GM12878 (cell line): ENCODE measurements around the gene CHERP. TPM values are rescaled to one million over a fixed set of nuclear protein-coding genes. Genes with fewer than 3 reads are reported as not detected.

Source experiments
- ATAC-seq: fragments of 200-7000 bp; cut with Tn5 transposase; 3 replicates; pipeline ENCODE4 v1.9.1; 2020; ENCODE audit warnings: mild to moderate bottlenecking, moderate library complexity
- BruUV-seq: library from RNA; stranded (reverse); fragments of 400-500 nt; replicated peaks from 2 replicates; lab custom pipeline; 2021; lab: Mats Ljungman, UMichigan
- CTCF ChIA-PET: fragments of 300-600 bp; sonication (Branson Sonifier 250); formaldehyde crosslinking; extraction: SDS; loops from one replicate; lab custom pipeline; 2021; ENCODE audit warnings: inconsistent platforms; lab: Yijun Ruan, JAX
- POLR2A ChIA-PET: fragments of 350-600 bp; formaldehyde crosslinking; extraction: SDS; loops from one replicate; lab custom pipeline; 2021; ENCODE audit warnings: inconsistent platforms; lab: Charles Lee
- RAD21 ChIA-PET: fragments of 300-600 bp; sonication (Branson Sonifier 250); formaldehyde crosslinking; loops from one replicate; lab custom pipeline; 2023; ENCODE audit warnings: antibody characterized with exemption; ENCODE audit not compliant: unreplicated experiment; lab: Charles Lee
- SMC1A ChIA-PET: fragments of 300-600 bp; sonication (Branson Sonifier 250); formaldehyde crosslinking; loops from one replicate; lab custom pipeline; 2023; ENCODE audit not compliant: unreplicated experiment, uncharacterized antibody; lab: Charles Lee
- DNase-seq: peaks from one replicate; pipeline ENCODE4 v3.0.0-alpha.2; 2011; ENCODE audit warnings: low read depth, low spot score
- FAIRE-seq: peaks from 3 replicates; lab custom pipeline; 2011; peaks lifted over from hg19 to GRCh38; lab: Jason Lieb, UNC
- H2AFZ ChIP-seq: 2 replicates; pipeline ENCODE4 v1.6.0; 2011; ENCODE audit warnings: low read depth, low read length, control low read depth; ENCODE audit not compliant: control insufficient read depth
- H3K27ac ChIP-seq: 2 replicates; pipeline ENCODE4 v1.5.1; 2011; ENCODE audit warnings: control low read depth; ENCODE audit not compliant: control insufficient read depth, insufficient read depth
- H3K27me3 ChIP-seq, 2 experiments: replicated peaks in 1 of 2; 2 replicates each; pipeline versions ENCODE4 v1.6.0 to v1.6.1; 2011; ENCODE audit warnings: low read length in 1 of 2; ENCODE audit not compliant: control insufficient read depth in 2 of 2, insufficient read depth in 2 of 2
- H3K36me3 ChIP-seq, 2 experiments: 2 replicates each; pipeline ENCODE4 v1.5.1; 2011; ENCODE audit warnings: low read length in 1 of 2; ENCODE audit not compliant: control insufficient read depth in 2 of 2, insufficient read depth in 2 of 2
- H3K4me1 ChIP-seq: 2 replicates; pipeline ENCODE4 v1.6.1; 2011; ENCODE audit warnings: mild to moderate bottlenecking, low read length, moderate library complexity, mixed read lengths; ENCODE audit not compliant: control insufficient read depth, insufficient read depth
- H3K4me2 ChIP-seq: 2 replicates; pipeline ENCODE4 v1.6.0; 2011; ENCODE audit warnings: control low read depth; ENCODE audit not compliant: control insufficient read depth, insufficient read depth
- H3K4me3 ChIP-seq: fragments of 200-600 bp; sonication (generic); 2 replicates; pipeline ENCODE4 v1.5.1; 2016
- H3K79me2 ChIP-seq: 2 replicates; pipeline ENCODE4 v1.6.0; 2011; ENCODE audit warnings: low read length; ENCODE audit not compliant: control insufficient read depth, insufficient read depth
- H3K9ac ChIP-seq: 2 replicates; pipeline ENCODE4 v1.8.0; 2011; ENCODE audit warnings: low read length, control low read depth, mixed read lengths; ENCODE audit not compliant: control insufficient read depth, insufficient read depth
- H3K9me3 ChIP-seq: replicated peaks from 3 replicates; pipeline ENCODE4 v1.5.1; 2011; ENCODE audit warnings: mild to moderate bottlenecking, low read length; ENCODE audit not compliant: control insufficient read depth, insufficient read depth
- H4K20me1 ChIP-seq: 2 replicates; pipeline ENCODE4 v1.6.0; 2011; ENCODE audit not compliant: control insufficient read depth, insufficient read depth
- ATF3 ChIP-seq: IDR thresholded peaks from 2 replicates; pipeline ENCODE4 v1.6.1; 2011; ENCODE audit warnings: low read depth, mild to moderate bottlenecking, low read length, moderate library complexity, borderline replicate concordance; ENCODE audit errors: extremely low read depth
- EGR1 ChIP-seq, 2 experiments: IDR thresholded peaks; 1 replicate in 1 of 2; 2 replicates in 1 of 2; pipeline ENCODE4 v1.6.1; 2011 to 2012; ENCODE audit warnings: low read depth in 2 of 2, low read length in 2 of 2, borderline replicate concordance in 1 of 2, mild to moderate bottlenecking in 1 of 2, moderate library complexity in 1 of 2
- FOS ChIP-seq: IDR thresholded peaks from 3 replicates; pipeline ENCODE4 v1.6.1; 2011; ENCODE audit warnings: borderline replicate concordance; ENCODE audit not compliant: insufficient read length; ENCODE audit errors: extremely low read depth
- HCFC1 ChIP-seq: fragments of 150-350 bp; IDR thresholded peaks from 2 replicates; pipeline ENCODE4 v1.6.1; 2014; ENCODE audit warnings: low read length
- IKZF2 ChIP-seq, 2 experiments: fragments of 450-650 bp; IDR thresholded peaks; 2 replicates each; pipeline ENCODE4 v1.6.1; 2017; ENCODE audit warnings: mild to moderate bottlenecking in 2 of 2, moderate library complexity in 2 of 2
- LARP7 ChIP-seq: fragments of 450-650 bp; IDR thresholded peaks from 2 replicates; pipeline ENCODE4 v1.6.1; 2017; ENCODE audit warnings: mild to moderate bottlenecking
- MAX ChIP-seq: IDR thresholded peaks from 2 replicates; pipeline ENCODE4 v1.6.1; 2012; ENCODE audit warnings: low read depth, low read length, improper control_type of control experiment
- PRDM15 ChIP-seq: fragments of 450-650 bp; formaldehyde crosslinking; IDR thresholded peaks from 2 replicates; pipeline ENCODE4 v1.4.0; 2020; ENCODE audit warnings: mild to moderate bottlenecking, moderate library complexity
- SMARCA5 ChIP-seq: fragments of 450-650 bp; IDR thresholded peaks from 2 replicates; pipeline ENCODE4 v1.6.1; 2017; ENCODE audit warnings: mild to moderate bottlenecking
- YBX1 ChIP-seq: fragments of 450-650 bp; IDR thresholded peaks from 2 replicates; pipeline ENCODE4 v1.6.1; 2016; ENCODE audit warnings: antibody characterized with exemption
- WGBS: methylation state at CpG from one replicate; pipeline ENCODE4 v1.1.6; 2016; ENCODE audit warnings: low lambda C conversion rate; ENCODE audit not compliant: insufficient replicate concordance, insufficient coverage; ENCODE audit errors: missing lambda C conversion rate; 5-methylcytosine and 5-hydroxymethylcytosine counted together
- in situ Hi-C: fragments of 300-500 bp; cut with MboI; formaldehyde crosslinking; loops from 9 replicates; pipeline ENCODE4 v1.14.3; 2018; ENCODE audit warnings: mixed read lengths
- intact Hi-C: fragments of 100-400 bp; cut with micrococcal nuclease; formaldehyde crosslinking; loops from one replicate; pipeline ENCODE4 v1.14.2; 2022; ENCODE audit not compliant: unreplicated experiment
- polyA plus RNA-seq, 11 experiments: library from polyadenylated mRNA; depleted of rRNA in 4 of 11; unstranded in 6 of 11; stranded (reverse) in 5 of 11; fragments of >200 nt; fragmentation: Nextera tagmentation in 4 of 11; fragmentation: Illumina TruSeq in 1 of 11; extraction: Ambion mirVana in 4 of 11; extraction: Trizol in 1 of 11; gene quantifications; 1 replicate in 1 of 11; 2 replicates in 10 of 11; pipeline versions ENCODE4 v1.2.1 to v1.2.3, GENCODE V29; 2011 to 2016; ENCODE audit warnings: inconsistent platforms in 2 of 11, missing spikeins in 2 of 11, low read depth in 1 of 11
- total RNA-seq, 4 experiments: library from RNA; depleted of rRNA in 3 of 4; stranded (reverse); fragments of >200 nt in 3 of 4; fragmentation: Illumina TruSeq in 1 of 4; extraction: Trizol in 1 of 4; gene quantifications; 2 replicates each; pipeline versions ENCODE4 v1.2.1 to v1.2.3, GENCODE V29; 2013 to 2021
- TF ChIP-seq, protein P1 (sequence below): fragments of 450-650 bp; IDR thresholded peaks from 2 replicates; pipeline ENCODE4 v1.6.1; 2016; ENCODE audit warnings: mild to moderate bottlenecking, moderate library complexity, borderline replicate concordance
- TF ChIP-seq, protein P2 (sequence below): fragments of 450-650 bp; formaldehyde crosslinking; IDR thresholded peaks from 2 replicates; pipeline ENCODE4 v1.5.0; 2022; ENCODE audit warnings: mild to moderate bottlenecking, missing genetic modification characterization

Gene CHERP
- total and polyA plus RNA-seq, 10 of the 15 experiments (the other 5 are each of a cell fraction or from before 2014, with no cell fraction given) = 0.66 to 65.3 (median 12.2) TPM

- intact Hi-C loops = no loop called here
- H3K36me3 ChIP-seq = peaks cover 25 to 40% of the 10 kb centered on the region in 2 experiments
- TF ChIP-seq HCFC1 = no peak
- no peak for TF ChIP-seq IKZF2 (IDR thresholded peaks at IDR 0.05)
- TF ChIP-seq FOS = no peak
- TF ChIP-seq LARP7 = no peak
- TF ChIP-seq PRDM15 (CRISPR knock-in tag) = no peak
- no peak for TF ChIP-seq MAX
- no peak for TF ChIP-seq SMARCA5
- no peak for TF ChIP-seq EGR1 (IDR thresholded peaks at IDR 0.05; ENCODE audit: borderline replicate concordance in 1 of 2, low read depth in 2 of 2, low read length in 2 of 2)
- no peak for TF ChIP-seq YBX1
- TF ChIP-seq, protein P1, sequence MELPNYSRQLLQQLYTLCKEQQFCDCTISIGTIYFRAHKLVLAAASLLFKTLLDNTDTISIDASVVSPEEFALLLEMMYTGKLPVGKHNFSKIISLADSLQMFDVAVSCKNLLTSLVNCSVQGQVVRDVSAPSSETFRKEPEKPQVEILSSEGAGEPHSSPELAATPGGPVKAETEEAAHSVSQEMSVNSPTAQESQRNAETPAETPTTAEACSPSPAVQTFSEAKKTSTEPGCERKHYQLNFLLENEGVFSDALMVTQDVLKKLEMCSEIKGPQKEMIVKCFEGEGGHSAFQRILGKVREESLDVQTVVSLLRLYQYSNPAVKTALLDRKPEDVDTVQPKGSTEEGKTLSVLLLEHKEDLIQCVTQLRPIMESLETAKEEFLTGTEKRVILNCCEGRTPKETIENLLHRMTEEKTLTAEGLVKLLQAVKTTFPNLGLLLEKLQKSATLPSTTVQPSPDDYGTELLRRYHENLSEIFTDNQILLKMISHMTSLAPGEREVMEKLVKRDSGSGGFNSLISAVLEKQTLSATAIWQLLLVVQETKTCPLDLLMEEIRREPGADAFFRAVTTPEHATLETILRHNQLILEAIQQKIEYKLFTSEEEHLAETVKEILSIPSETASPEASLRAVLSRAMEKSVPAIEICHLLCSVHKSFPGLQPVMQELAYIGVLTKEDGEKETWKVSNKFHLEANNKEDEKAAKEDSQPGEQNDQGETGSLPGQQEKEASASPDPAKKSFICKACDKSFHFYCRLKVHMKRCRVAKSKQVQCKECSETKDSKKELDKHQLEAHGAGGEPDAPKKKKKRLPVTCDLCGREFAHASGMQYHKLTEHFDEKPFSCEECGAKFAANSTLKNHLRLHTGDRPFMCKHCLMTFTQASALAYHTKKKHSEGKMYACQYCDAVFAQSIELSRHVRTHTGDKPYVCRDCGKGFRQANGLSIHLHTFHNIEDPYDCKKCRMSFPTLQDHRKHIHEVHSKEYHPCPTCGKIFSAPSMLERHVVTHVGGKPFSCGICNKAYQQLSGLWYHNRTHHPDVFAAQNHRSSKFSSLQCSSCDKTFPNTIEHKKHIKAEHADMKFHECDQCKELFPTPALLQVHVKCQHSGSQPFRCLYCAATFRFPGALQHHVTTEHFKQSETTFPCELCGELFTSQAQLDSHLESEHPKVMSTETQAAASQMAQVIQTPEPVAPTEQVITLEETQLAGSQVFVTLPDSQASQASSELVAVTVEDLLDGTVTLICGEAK = no peak
- no peak for TF ChIP-seq ATF3
- TF ChIP-seq, protein P2, sequence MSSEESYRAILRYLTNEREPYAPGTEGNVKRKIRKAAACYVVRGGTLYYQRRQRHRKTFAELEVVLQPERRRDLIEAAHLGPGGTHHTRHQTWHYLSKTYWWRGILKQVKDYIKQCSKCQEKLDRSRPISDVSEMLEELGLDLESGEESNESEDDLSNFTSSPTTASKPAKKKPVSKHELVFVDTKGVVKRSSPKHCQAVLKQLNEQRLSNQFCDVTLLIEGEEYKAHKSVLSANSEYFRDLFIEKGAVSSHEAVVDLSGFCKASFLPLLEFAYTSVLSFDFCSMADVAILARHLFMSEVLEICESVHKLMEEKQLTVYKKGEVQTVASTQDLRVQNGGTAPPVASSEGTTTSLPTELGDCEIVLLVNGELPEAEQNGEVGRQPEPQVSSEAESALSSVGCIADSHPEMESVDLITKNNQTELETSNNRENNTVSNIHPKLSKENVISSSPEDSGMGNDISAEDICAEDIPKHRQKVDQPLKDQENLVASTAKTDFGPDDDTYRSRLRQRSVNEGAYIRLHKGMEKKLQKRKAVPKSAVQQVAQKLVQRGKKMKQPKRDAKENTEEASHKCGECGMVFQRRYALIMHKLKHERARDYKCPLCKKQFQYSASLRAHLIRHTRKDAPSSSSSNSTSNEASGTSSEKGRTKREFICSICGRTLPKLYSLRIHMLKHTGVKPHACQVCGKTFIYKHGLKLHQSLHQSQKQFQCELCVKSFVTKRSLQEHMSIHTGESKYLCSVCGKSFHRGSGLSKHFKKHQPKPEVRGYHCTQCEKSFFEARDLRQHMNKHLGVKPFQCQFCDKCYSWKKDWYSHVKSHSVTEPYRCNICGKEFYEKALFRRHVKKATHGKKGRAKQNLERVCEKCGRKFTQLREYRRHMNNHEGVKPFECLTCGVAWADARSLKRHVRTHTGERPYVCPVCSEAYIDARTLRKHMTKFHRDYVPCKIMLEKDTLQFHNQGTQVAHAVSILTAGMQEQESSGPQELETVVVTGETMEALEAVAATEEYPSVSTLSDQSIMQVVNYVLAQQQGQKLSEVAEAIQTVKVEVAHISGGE (CRISPR knock-in tag) = no peak
Measured at GRCh38 chr19:16579381-16579780, 37.1 kb upstream of the CHERP start.

More at GRCh38 chr19:16579381-16579780, 37.1 kb upstream of the CHERP start:
- H4K20me1 ChIP-seq = no peaks in the 10 kb centered on the region; the same call in 1 of the 2 replicates
- no peak overlapping the region for H3K4me3 ChIP-seq
- no peak overlapping the region for H3K4me2 ChIP-seq
- SMC1A ChIA-PET = interaction anchor here (1.0 kb wide), 1 partner anchor 9 kb away, joined by 3 read pairs; no protein-coding TSS in a partner anchor
- DNase-seq (no peak), ATAC-seq (no peak), FAIRE-seq (no peak)
- H3K79me2 ChIP-seq = peaks cover 86% of the 10 kb centered on the region
- BruUV-seq = no TSS peak
- in situ Hi-C loops = loop anchor here (25.0 kb wide), 1 partner anchor 1992 kb away; the partner anchor contains the start of gene CLEC17A
- no peak overlapping the region for H3K27ac ChIP-seq
- WGBS = 30% methylated on average over 4 of the region's 4 CpGs
- H3K9ac ChIP-seq = no peak overlapping the region
- CTCF ChIA-PET = no interaction called here
- no peak overlapping the region for H2AFZ ChIP-seq
- no peaks in the 10 kb centered on the region for H3K9me3 ChIP-seq
- peaks cover 30% of the 10 kb centered on the region for H3K4me1 ChIP-seq
- H3K27me3 ChIP-seq = no peaks in the 10 kb centered on the region
- POLR2A ChIA-PET = interaction anchor here (0.9 to 1.2 kb wide), 2 partner anchors 8 to 13 kb away, joined by 3 read pairs; no protein-coding TSS in a partner anchor
- RAD21 ChIA-PET = interaction anchor here (1.4 kb wide), 1 partner anchor 44 kb away, joined by 3 read pairs; no protein-coding TSS in a partner anchor
